Measurements from ENCODE around the gene OR4D9.

DNA sequence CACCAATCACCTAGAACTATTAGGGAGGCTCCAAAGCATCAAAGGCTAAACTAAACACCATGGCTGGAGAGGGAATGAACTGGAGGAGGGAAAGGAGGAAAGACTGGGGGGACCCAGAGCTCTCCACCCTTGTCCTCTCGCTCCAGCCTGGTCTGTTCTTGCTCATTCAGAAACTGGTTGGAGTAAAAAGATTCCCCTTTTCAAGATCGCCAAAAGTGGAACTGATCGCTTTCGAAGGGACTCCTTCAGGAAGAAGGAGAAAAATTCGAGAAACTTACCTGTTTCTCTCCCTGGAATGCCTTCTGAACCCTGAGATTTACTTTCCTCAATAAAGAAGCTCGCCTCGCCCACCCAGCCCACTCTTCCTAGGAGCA is 46.9 kb downstream of the OR4D9 start:
- TF ChIP-seq JUN (IDR thresholded peaks at IDR 0.05; ENCODE audit: low read depth, low read length) (no peak), EGR1 (IDR thresholded peaks at IDR 0.05; ENCODE audit: borderline replicate concordance, low read depth, low read length) (no peak), EZH2 (IDR thresholded peaks at IDR 0.05; ENCODE audit: low read depth, low read length, severe bottlenecking) (no peak), BRCA1 (IDR thresholded peaks at IDR 0.05; ENCODE audit: low read depth, low read length) (no peak), SIN3A (conservative IDR thresholded peaks at IDR 0.05 in 1 of 2, IDR thresholded peaks at IDR 0.05 in 1 of 2; ENCODE audit: low read depth in 1 of 2, low read length in 2 of 2) (no peak), BCL11A (IDR thresholded peaks at IDR 0.05; ENCODE audit: low read depth in 2 of 2, low read length in 2 of 2) (no peak), HDAC6 (IDR thresholded peaks at IDR 0.05; ENCODE audit: low read depth, low read length) (no peak), CEBPB (IDR thresholded peaks at IDR 0.05; ENCODE audit: low read depth, low read length) (no peak), RXRA (IDR thresholded peaks at IDR 0.05; ENCODE audit: insufficient read depth, low read depth, low read length) (no peak), POLR2AphosphoS5 (IDR thresholded peaks at IDR 0.05; ENCODE audit: low read depth, low read length) (no peak), TAF1 (IDR thresholded peaks at IDR 0.05; ENCODE audit: low read depth, low read length) (no peak)
- TF ChIP-seq, protein P1, sequence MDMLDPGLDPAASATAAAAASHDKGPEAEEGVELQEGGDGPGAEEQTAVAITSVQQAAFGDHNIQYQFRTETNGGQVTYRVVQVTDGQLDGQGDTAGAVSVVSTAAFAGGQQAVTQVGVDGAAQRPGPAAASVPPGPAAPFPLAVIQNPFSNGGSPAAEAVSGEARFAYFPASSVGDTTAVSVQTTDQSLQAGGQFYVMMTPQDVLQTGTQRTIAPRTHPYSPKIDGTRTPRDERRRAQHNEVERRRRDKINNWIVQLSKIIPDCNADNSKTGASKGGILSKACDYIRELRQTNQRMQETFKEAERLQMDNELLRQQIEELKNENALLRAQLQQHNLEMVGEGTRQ (IDR thresholded peaks at IDR 0.05; ENCODE audit: low read length): no peak
- TF ChIP-seq, protein P2, sequence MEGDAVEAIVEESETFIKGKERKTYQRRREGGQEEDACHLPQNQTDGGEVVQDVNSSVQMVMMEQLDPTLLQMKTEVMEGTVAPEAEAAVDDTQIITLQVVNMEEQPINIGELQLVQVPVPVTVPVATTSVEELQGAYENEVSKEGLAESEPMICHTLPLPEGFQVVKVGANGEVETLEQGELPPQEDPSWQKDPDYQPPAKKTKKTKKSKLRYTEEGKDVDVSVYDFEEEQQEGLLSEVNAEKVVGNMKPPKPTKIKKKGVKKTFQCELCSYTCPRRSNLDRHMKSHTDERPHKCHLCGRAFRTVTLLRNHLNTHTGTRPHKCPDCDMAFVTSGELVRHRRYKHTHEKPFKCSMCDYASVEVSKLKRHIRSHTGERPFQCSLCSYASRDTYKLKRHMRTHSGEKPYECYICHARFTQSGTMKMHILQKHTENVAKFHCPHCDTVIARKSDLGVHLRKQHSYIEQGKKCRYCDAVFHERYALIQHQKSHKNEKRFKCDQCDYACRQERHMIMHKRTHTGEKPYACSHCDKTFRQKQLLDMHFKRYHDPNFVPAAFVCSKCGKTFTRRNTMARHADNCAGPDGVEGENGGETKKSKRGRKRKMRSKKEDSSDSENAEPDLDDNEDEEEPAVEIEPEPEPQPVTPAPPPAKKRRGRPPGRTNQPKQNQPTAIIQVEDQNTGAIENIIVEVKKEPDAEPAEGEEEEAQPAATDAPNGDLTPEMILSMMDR (IDR thresholded peaks at IDR 0.05; ENCODE audit: control extremely low read depth in 1 of 3, insufficient read depth in 1 of 3, low read depth in 1 of 3, low read length in 3 of 3): no peak
- TF ChIP-seq, protein P3, sequence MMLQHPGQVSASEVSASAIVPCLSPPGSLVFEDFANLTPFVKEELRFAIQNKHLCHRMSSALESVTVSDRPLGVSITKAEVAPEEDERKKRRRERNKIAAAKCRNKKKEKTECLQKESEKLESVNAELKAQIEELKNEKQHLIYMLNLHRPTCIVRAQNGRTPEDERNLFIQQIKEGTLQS (IDR thresholded peaks at IDR 0.05; ENCODE audit: insufficient read depth, low read depth, low read length): no peak

Data from H1 (cell line).